SK-N-SH treated with all-trans-retinoic acid at 6 μM for 48 hours (cell line): ENCODE data around the gene VEGFC.

ENCODE experiments used
- ATAC-seq: fragments of 200-7000 bp; cut with Tn5 transposase; 3 replicates; pipeline ENCODE4 v1.9.1; 2020; ENCODE audit warnings: mild to moderate bottlenecking, moderate library complexity
- ARNTL ChIP-seq: fragments of 450-650 bp; formaldehyde crosslinking; IDR thresholded peaks from 2 replicates; pipeline ENCODE4 v1.5.0; 2020; ENCODE audit warnings: low read depth, mild to moderate bottlenecking, moderate library complexity, borderline replicate concordance
- BACH2 ChIP-seq: fragments of 250-450 bp; sonication (Bioruptor Pico); IDR thresholded peaks from 2 replicates; pipeline ENCODE4 v1.9.0; 2021; ENCODE audit warnings: mild to moderate bottlenecking, borderline replicate concordance
- CSDC2 ChIP-seq: fragments of 250-450 bp; sonication (Bioruptor Pico); IDR thresholded peaks from 2 replicates; pipeline ENCODE4 v1.5.0; 2020; ENCODE audit warnings: mild to moderate bottlenecking, moderate library complexity
- ESRRG ChIP-seq: fragments of 250-450 bp; sonication (Bioruptor Pico); IDR thresholded peaks from 2 replicates; pipeline ENCODE4 v1.6.1; 2021; ENCODE audit warnings: mild to moderate bottlenecking
- GLIS3 ChIP-seq: fragments of 250-450 bp; sonication (Bioruptor Pico); IDR thresholded peaks from 2 replicates; pipeline ENCODE4 v1.5.0; 2020; ENCODE audit warnings: mild to moderate bottlenecking, moderate library complexity
- ISL1 ChIP-seq: fragments of 250-450 bp; sonication (Bioruptor Pico); IDR thresholded peaks from 2 replicates; pipeline ENCODE4 v2.1.2; 2022; ENCODE audit warnings: mild to moderate bottlenecking, moderate library complexity
- OSR1 ChIP-seq: fragments of 250-450 bp; sonication (Bioruptor Pico); IDR thresholded peaks from 2 replicates; pipeline ENCODE4 v1.8.0; 2022; ENCODE audit warnings: moderate library complexity, mild to moderate bottlenecking, inconsistent platforms
- PPARA ChIP-seq: fragments of 250-450 bp; sonication (Bioruptor Pico); IDR thresholded peaks from 2 replicates; pipeline ENCODE4 v1.5.0; 2020; ENCODE audit warnings: mild to moderate bottlenecking, borderline replicate concordance
- RARB ChIP-seq: fragments of 250-450 bp; sonication (Bioruptor Pico); IDR thresholded peaks from 2 replicates; pipeline ENCODE4 v1.8.0; 2021; ENCODE audit warnings: mild to moderate bottlenecking, moderate library complexity
- SNAI2 ChIP-seq: fragments of 250-450 bp; sonication (Bioruptor Pico); IDR thresholded peaks from 2 replicates; pipeline ENCODE4 v1.5.0; 2020; ENCODE audit warnings: mild to moderate bottlenecking, moderate library complexity
- TCF4 ChIP-seq: fragments of 250-450 bp; sonication (Bioruptor Pico); IDR thresholded peaks from 2 replicates; pipeline ENCODE4 v1.8.0; 2021; ENCODE audit warnings: mild to moderate bottlenecking, moderate library complexity, borderline replicate concordance
- TOX ChIP-seq: fragments of 250-450 bp; sonication (Bioruptor Pico); IDR thresholded peaks from 2 replicates; pipeline ENCODE4 v1.8.0; 2021; ENCODE audit warnings: mild to moderate bottlenecking, moderate library complexity, borderline replicate concordance
- ZC3H10 ChIP-seq: fragments of 250-450 bp; sonication (Bioruptor Pico); IDR thresholded peaks from 2 replicates; pipeline ENCODE4 v1.5.1; 2021; ENCODE audit warnings: mild to moderate bottlenecking, moderate library complexity
- ZFP3 ChIP-seq: fragments of 250-450 bp; sonication (Bioruptor Pico); IDR thresholded peaks from 2 replicates; pipeline ENCODE4 v1.5.0; 2020; ENCODE audit warnings: mild to moderate bottlenecking, moderate library complexity
- ZFP30 ChIP-seq: fragments of 450-650 bp; formaldehyde crosslinking; IDR thresholded peaks from 2 replicates; pipeline ENCODE4 v1.5.0; 2022; ENCODE audit warnings: mild to moderate bottlenecking, moderate library complexity
- ZNF565 ChIP-seq: fragments of 450-650 bp; formaldehyde crosslinking; conservative IDR thresholded peaks from 2 replicates; pipeline ENCODE4 v1.5.0; 2020; ENCODE audit warnings: low read depth, mild to moderate bottlenecking, moderate library complexity
- ZNF8 ChIP-seq: fragments of 450-650 bp; formaldehyde crosslinking; IDR thresholded peaks from 2 replicates; pipeline ENCODE4 v1.5.0; 2020; ENCODE audit warnings: mild to moderate bottlenecking, moderate library complexity
- TF ChIP-seq, protein P1 (sequence below): fragments of 250-450 bp; sonication (Bioruptor Pico); IDR thresholded peaks from 2 replicates; pipeline ENCODE4 v1.5.1; 2021; ENCODE audit warnings: mild to moderate bottlenecking, moderate library complexity
- TF ChIP-seq, protein P2 (sequence below): fragments of 250-450 bp; sonication (Bioruptor Pico); IDR thresholded peaks from 2 replicates; pipeline ENCODE4 v1.8.0; 2020; ENCODE audit warnings: mild to moderate bottlenecking, moderate library complexity, borderline replicate concordance
- TF ChIP-seq, protein P3 (sequence below): fragments of 250-450 bp; sonication (Bioruptor Pico); IDR thresholded peaks from 2 replicates; pipeline ENCODE4 v1.8.0; 2021; ENCODE audit warnings: low read depth, mild to moderate bottlenecking, moderate library complexity, borderline replicate concordance
- TF ChIP-seq, protein P4 (sequence below): fragments of 250-450 bp; sonication (Bioruptor Pico); IDR thresholded peaks from 2 replicates; pipeline ENCODE4 v1.5.0; 2020; ENCODE audit warnings: mild to moderate bottlenecking, moderate library complexity

VEGFC gene

DNA sequence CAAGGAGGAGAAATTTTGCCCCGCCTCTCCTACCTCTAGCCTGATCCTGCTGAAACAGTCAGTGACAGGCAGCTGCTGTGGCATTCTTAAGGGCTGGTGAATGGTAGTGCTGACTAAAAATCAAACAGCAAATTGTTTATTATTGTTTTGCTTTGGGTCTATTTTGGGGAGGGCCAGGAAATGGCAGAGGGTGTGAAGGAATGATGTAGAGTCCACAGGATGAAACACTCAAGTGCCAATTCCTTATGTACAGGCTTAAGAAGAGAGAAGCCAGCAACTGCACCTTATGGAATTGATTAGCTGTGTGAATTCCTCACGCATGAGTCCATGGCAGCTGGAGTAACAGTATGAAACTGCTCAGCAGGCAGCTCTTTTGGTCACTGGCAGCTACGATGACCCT lies 39.7 kb downstream of the VEGFC start:
- 0 out of 2 replicates have a peak, but pooled peaks have one; percentile 13 for TF ChIP-seq TOX (CRISPR knock-in tag)
- TF ChIP-seq PPARA (CRISPR knock-in tag) = no peak
- no peak for TF ChIP-seq ZC3H10 (CRISPR knock-in tag)
- no peak for TF ChIP-seq GLIS3 (CRISPR knock-in tag)
- ATAC-seq = peak; percentile 91

DNA sequence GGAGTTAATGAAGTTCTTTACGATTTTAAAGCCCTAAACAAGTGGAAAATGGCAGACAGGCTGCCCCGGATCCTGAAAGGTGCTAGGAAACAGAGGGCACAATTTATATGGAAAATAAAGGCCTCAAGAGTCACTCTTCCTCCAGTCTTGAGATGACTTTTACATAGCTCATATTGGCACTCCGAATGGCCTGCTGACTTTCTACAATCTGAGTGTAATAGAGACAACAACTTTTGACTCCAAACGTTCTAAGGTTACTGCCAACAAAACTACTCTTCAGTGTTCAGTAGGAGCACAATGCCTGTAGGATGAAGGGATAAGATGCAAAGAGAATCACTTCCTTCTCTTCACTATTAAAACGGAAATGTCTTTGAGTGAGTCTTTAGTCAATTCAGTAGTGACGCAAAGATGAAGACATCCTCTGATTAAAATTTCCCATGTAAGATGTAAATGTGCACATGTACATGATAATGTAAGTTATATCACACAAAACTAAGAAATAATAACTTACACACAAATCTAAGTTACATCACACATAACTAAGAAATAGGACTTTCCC lies 40.5 kb downstream of the VEGFC start:
- ATAC-seq = peak; percentile 7; the same call in 2 of the 3 replicates
- TF ChIP-seq RARB (CRISPR knock-in tag) (no peak), ZFP30 (CRISPR knock-in tag) (no peak), OSR1 (no peak), ARNTL (no peak)

DNA sequence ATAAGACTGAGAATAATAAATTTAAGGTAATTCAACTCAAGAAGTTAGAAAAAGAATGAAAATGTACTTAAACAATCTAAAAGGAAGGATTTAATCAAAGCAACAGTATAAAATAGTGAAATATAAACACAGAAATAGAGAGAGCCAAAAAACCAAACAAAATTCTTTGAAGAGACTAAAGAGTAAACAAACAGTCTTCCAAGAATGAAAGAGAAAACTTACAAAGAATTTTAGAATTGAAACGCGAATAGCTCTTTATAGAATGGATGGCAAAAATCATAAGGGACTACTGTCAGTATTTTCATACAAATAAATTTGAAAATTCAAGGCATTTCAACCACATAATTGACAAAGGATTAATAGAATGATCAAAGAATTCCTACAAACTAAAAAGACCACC lies 41.7 kb downstream of the VEGFC start:
- ATAC-seq = no peak

DNA sequence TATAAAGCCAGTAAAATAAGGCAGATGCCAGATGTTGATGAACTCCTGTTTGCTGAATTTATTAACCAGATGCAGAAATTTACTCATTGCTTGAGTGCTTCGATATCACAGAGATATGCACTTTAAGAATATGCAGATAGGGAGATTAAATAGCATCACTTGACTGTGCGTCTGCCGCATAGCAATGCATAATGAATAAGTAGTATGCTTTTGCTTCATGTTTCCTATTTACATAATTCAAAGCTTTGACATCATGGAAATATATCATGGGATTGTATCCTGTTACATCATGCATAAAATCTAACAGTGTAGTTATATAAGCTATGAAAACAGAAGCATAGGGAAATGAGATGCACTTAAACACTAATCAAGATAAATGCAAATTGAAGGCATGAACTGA lies 45.9 kb downstream of the VEGFC start:
- TF ChIP-seq ZNF8 (CRISPR knock-in tag) (no peak), PPARA (CRISPR knock-in tag) (no peak), RARB (CRISPR knock-in tag) (no peak), TCF4 (CRISPR knock-in tag) (no peak), ESRRG (CRISPR knock-in tag) (no peak), TOX (CRISPR knock-in tag) (no peak), ZNF565 (CRISPR knock-in tag) (no peak), SNAI2 (CRISPR knock-in tag) (no peak), GLIS3 (CRISPR knock-in tag) (no peak), ZFP3 (no peak), BACH2 (CRISPR knock-in tag) (no peak), ISL1 (CRISPR knock-in tag) (no peak), ZFP30 (CRISPR knock-in tag) (no peak), OSR1 (no peak)
- TF ChIP-seq, protein P1, sequence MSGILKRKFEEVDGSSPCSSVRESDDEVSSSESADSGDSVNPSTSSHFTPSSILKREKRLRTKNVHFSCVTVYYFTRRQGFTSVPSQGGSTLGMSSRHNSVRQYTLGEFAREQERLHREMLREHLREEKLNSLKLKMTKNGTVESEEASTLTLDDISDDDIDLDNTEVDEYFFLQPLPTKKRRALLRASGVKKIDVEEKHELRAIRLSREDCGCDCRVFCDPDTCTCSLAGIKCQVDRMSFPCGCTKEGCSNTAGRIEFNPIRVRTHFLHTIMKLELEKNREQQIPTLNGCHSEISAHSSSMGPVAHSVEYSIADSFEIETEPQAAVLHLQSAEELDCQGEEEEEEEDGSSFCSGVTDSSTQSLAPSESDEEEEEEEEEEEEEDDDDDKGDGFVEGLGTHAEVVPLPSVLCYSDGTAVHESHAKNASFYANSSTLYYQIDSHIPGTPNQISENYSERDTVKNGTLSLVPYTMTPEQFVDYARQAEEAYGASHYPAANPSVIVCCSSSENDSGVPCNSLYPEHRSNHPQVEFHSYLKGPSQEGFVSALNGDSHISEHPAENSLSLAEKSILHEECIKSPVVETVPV (CRISPR knock-in tag) = no peak
- TF ChIP-seq, protein P2, sequence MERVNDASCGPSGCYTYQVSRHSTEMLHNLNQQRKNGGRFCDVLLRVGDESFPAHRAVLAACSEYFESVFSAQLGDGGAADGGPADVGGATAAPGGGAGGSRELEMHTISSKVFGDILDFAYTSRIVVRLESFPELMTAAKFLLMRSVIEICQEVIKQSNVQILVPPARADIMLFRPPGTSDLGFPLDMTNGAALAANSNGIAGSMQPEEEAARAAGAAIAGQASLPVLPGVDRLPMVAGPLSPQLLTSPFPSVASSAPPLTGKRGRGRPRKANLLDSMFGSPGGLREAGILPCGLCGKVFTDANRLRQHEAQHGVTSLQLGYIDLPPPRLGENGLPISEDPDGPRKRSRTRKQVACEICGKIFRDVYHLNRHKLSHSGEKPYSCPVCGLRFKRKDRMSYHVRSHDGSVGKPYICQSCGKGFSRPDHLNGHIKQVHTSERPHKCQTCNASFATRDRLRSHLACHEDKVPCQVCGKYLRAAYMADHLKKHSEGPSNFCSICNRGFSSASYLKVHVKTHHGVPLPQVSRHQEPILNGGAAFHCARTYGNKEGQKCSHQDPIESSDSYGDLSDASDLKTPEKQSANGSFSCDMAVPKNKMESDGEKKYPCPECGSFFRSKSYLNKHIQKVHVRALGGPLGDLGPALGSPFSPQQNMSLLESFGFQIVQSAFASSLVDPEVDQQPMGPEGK = no peak

More for the DNA sequence above, 41.7 kb downstream of the VEGFC start:
- TF ChIP-seq, protein P3, sequence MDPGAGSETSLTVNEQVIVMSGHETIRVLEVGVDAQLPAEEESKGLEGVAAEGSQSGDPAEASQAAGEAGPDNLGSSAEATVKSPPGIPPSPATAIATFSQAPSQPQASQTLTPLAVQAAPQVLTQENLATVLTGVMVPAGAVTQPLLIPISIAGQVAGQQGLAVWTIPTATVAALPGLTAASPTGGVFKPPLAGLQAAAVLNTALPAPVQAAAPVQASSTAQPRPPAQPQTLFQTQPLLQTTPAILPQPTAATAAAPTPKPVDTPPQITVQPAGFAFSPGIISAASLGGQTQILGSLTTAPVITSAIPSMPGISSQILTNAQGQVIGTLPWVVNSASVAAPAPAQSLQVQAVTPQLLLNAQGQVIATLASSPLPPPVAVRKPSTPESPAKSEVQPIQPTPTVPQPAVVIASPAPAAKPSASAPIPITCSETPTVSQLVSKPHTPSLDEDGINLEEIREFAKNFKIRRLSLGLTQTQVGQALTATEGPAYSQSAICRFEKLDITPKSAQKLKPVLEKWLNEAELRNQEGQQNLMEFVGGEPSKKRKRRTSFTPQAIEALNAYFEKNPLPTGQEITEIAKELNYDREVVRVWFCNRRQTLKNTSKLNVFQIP (CRISPR knock-in tag) = no peak
- TF ChIP-seq OSR1 = no peak
- TF ChIP-seq GLIS3 (CRISPR knock-in tag) = no peak
- no peak for TF ChIP-seq CSDC2
- TF ChIP-seq ZFP30 (CRISPR knock-in tag) = no peak
- TF ChIP-seq, protein P4, sequence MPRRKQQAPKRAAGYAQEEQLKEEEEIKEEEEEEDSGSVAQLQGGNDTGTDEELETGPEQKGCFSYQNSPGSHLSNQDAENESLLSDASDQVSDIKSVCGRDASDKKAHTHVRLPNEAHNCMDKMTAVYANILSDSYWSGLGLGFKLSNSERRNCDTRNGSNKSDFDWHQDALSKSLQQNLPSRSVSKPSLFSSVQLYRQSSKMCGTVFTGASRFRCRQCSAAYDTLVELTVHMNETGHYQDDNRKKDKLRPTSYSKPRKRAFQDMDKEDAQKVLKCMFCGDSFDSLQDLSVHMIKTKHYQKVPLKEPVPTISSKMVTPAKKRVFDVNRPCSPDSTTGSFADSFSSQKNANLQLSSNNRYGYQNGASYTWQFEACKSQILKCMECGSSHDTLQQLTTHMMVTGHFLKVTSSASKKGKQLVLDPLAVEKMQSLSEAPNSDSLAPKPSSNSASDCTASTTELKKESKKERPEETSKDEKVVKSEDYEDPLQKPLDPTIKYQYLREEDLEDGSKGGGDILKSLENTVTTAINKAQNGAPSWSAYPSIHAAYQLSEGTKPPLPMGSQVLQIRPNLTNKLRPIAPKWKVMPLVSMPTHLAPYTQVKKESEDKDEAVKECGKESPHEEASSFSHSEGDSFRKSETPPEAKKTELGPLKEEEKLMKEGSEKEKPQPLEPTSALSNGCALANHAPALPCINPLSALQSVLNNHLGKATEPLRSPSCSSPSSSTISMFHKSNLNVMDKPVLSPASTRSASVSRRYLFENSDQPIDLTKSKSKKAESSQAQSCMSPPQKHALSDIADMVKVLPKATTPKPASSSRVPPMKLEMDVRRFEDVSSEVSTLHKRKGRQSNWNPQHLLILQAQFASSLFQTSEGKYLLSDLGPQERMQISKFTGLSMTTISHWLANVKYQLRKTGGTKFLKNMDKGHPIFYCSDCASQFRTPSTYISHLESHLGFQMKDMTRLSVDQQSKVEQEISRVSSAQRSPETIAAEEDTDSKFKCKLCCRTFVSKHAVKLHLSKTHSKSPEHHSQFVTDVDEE (CRISPR knock-in tag) = no peak
- no peak for TF ChIP-seq TOX (CRISPR knock-in tag)
- no peak for TF ChIP-seq ZNF565 (CRISPR knock-in tag)
- no peak for TF ChIP-seq BACH2 (CRISPR knock-in tag)

More for the DNA sequence above, 45.9 kb downstream of the VEGFC start:
- peak; percentile 8; the same call in 1 of the 3 replicates for ATAC-seq
